Panc1 (cell line): ENCODE results near the gene IGSF22. TPM values are rescaled to one million over a fixed set of nuclear protein-coding genes. Genes with fewer than 3 reads are reported as not detected.

Experiments used
- ATAC-seq: fragments of 200-7000 bp; cut with Tn5 transposase; 2 replicates; pipeline ENCODE4 v1.9.1; 2020; ENCODE audit warnings: mild to moderate bottlenecking, moderate library complexity
- BruUV-seq: library from RNA; stranded (reverse); fragments of 400-500 nt; replicated peaks from 2 replicates; lab custom pipeline; 2021; lab: Mats Ljungman, UMichigan
- CTCF ChIA-PET: fragments of 300-600 bp; sonication (Branson Sonifier 250); formaldehyde crosslinking; loops from one replicate; lab custom pipeline; 2022; ENCODE audit warnings: antibody characterized with exemption; lab: Charles Lee
- POLR2A ChIA-PET: fragments of 300-600 bp; sonication (Branson Sonifier 250); formaldehyde crosslinking; loops from one replicate; lab custom pipeline; 2022; ENCODE audit warnings: antibody characterized with exemption; lab: Charles Lee
- DNase-seq: peaks from one replicate; pipeline ENCODE4 v3.0.0-alpha.2; 2010; ENCODE audit warnings: low read depth, low spot score
- H3K27ac ChIP-seq: 2 replicates; pipeline ENCODE4 v1.5.1; 2011; ENCODE audit warnings: mild to moderate bottlenecking, low read length, inconsistent platforms
- H3K27me3 ChIP-seq: fragments of 200-500 bp; sonication (Bioruptor generic); 2 replicates; pipeline ENCODE4 v1.6.0; 2014; ENCODE audit warnings: low read length, inconsistent platforms; ENCODE audit not compliant: control insufficient read depth, insufficient read depth
- H3K36me3 ChIP-seq: fragments of 200-500 bp; sonication (Bioruptor generic); 2 replicates; pipeline ENCODE4 v1.5.1; 2014; ENCODE audit warnings: inconsistent platforms, mild to moderate bottlenecking, low read length, moderate library complexity; ENCODE audit not compliant: control insufficient read depth, insufficient read depth
- H3K4me1 ChIP-seq: 2 replicates; pipeline ENCODE4 v1.5.1; 2011; ENCODE audit warnings: inconsistent platforms, mild to moderate bottlenecking, low read length, moderate library complexity; ENCODE audit not compliant: control insufficient read depth, insufficient read depth
- H3K4me3 ChIP-seq, 2 experiments: 2 replicates each; pipeline ENCODE4 v1.5.1; 2011 to 2012; ENCODE audit warnings: low read depth in 2 of 2, low read length in 2 of 2, mild to moderate bottlenecking in 2 of 2, inconsistent platforms in 1 of 2, moderate library complexity in 1 of 2
- H3K9me3 ChIP-seq: fragments of 200-500 bp; sonication (Bioruptor generic); 2 replicates; pipeline ENCODE4 v1.5.1; 2014; ENCODE audit warnings: low read depth, mild to moderate bottlenecking, inconsistent platforms, low read length, moderate library complexity; ENCODE audit not compliant: control insufficient read depth, insufficient read depth
- CTCF ChIP-seq: fragments of 450-650 bp; IDR thresholded peaks from 2 replicates; pipeline ENCODE4 v1.5.1; 2017; ENCODE audit warnings: mild to moderate bottlenecking
- POLR2AphosphoS5 ChIP-seq: IDR thresholded peaks from 2 replicates; pipeline ENCODE4 v1.6.1; 2012; ENCODE audit warnings: mild to moderate bottlenecking, low read depth, low read length, moderate library complexity
- REST ChIP-seq, 2 experiments: IDR thresholded peaks; 2 replicates each; pipeline ENCODE4 v1.6.1; 2011 to 2012; ENCODE audit warnings: low read depth in 2 of 2, control low read depth in 1 of 2, low read length in 1 of 2, mild to moderate bottlenecking in 1 of 2, moderate library complexity in 1 of 2; ENCODE audit not compliant: insufficient read depth in 1 of 2
- SIN3A ChIP-seq: IDR thresholded peaks from 2 replicates; pipeline ENCODE4 v1.6.1; 2012; ENCODE audit warnings: low read depth, mild to moderate bottlenecking, low read length, moderate library complexity, borderline replicate concordance; ENCODE audit not compliant: insufficient read depth
- TCF7L2 ChIP-seq: IDR thresholded peaks from 2 replicates; pipeline ENCODE4 v1.6.1; 2011; ENCODE audit warnings: mild to moderate bottlenecking, low read depth, low read length, inconsistent platforms
- in situ Hi-C: cut with HindIII; loops from 2 replicates; pipeline ENCODE4 v1.10.0; 2016; ENCODE audit warnings: low sequenced_read_pairs, low pct_unique_long_range_greater_than_20kb
- intact Hi-C: fragments of 100-400 bp; cut with micrococcal nuclease; formaldehyde crosslinking; loops from one replicate; pipeline ENCODE4 v1.10.0; 2022; ENCODE audit not compliant: unreplicated experiment
- total RNA-seq: library from RNA; stranded (reverse); gene quantifications from one replicate; pipeline ENCODE4 v1.2.1, GENCODE V29; 2021; ENCODE audit not compliant: unreplicated experiment

IGSF22 gene
- total RNA-seq, 1 experiment from 2014 or later = not detected

DNA sequence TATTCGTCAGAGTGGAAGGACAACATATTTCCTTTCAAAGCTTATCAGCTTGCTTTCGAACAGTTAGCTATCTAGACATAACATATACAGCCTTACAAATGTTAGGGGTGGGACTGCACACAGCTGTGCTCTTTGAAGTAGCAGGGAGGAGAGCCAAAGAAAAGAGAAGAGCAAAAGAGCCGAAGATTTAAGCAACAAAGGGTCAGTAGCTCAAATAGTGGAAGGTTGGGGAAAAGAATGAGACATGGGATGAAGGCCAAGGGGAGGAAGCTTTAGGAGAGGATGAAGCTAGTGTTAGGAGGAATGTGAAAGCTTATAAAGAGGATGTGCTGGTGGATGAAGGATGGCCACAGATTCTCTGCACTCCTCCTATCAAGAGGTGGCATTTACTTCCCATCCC lies 31.8 kb upstream of the IGSF22 start:
- BruUV-seq = no TSS peak
- in situ Hi-C loops = no loop called here
- POLR2A ChIA-PET = interaction anchor here (0.5 kb wide), 1 partner anchor 1966 kb away, joined by 4 read pairs; no protein-coding TSS in a partner anchor
- no peaks in the 10 kb centered on the region for H3K4me1 ChIP-seq
- no peak overlapping the region for H3K4me3 ChIP-seq
- ATAC-seq (no peak), DNase-seq (no peak)
- H3K27ac ChIP-seq = no peak overlapping the region
- no peaks in the 10 kb centered on the region for H3K9me3 ChIP-seq
- CTCF ChIA-PET = no interaction called here
- H3K27me3 ChIP-seq = peaks cover 4% of the 10 kb centered on the region; the same call in 1 of the 2 replicates
- no peaks in the 10 kb centered on the region for H3K36me3 ChIP-seq
- intact Hi-C loops = no loop called here
- TF ChIP-seq SIN3A (no peak), REST (IDR thresholded peaks at IDR 0.05; ENCODE audit: insufficient read depth in 1 of 2, low read depth in 2 of 2, low read length in 1 of 2) (no peak), POLR2AphosphoS5 (no peak), TCF7L2 (no peak), CTCF (no peak)

DNA sequence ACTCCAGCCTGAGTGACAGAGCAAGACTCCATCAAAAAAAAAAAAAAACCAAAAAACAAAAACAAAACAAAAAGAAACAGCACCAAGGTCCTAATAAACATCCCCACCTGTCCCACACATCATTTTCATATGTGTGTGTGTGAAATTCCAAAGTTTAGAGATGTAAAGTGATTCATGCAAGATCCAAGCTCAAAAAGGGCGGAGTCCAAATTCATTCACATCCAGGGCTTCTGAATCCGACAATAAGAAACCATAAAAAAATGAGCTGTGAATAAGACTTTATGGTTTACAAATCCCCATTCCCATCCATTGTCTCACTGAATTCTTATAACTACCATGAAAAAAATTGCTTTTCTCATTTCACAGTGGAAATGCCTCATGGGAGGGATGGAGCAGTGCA lies 30.9 kb upstream of the IGSF22 start:
- Histone ChIP-seq H3K27ac (no peak overlapping the region), H3K36me3 (no peaks in the 10 kb centered on the region), H3K27me3 (peaks cover 4% of the 10 kb centered on the region; the same call in 1 of the 2 replicates), H3K4me1 (no peaks in the 10 kb centered on the region), H3K4me3 (no peak overlapping the region), H3K9me3 (no peaks in the 10 kb centered on the region)
- TF ChIP-seq TCF7L2 (no peak), SIN3A (no peak), POLR2AphosphoS5 (no peak), CTCF (no peak), REST (IDR thresholded peaks at IDR 0.05; ENCODE audit: insufficient read depth in 1 of 2, low read depth in 2 of 2, low read length in 1 of 2) (no peak)
- intact Hi-C loops = no loop called here
- ChIA-PET CTCF (no interaction called here), POLR2A (no interaction called here)
- ATAC-seq (no peak), DNase-seq (no peak)
- in situ Hi-C loops = no loop called here
- BruUV-seq = no TSS peak
